Fibroblast of peridontal ligament (primary cell): ENCODE results near the gene KCNJ9.
A peak's percentile ranks its signal among the peaks of the same experiment; 100 is the strongest.

Experiments used
- DNase-seq: peaks from one replicate; pipeline ENCODE4 v3.0.0-alpha.2; 2010; ENCODE audit errors: extremely low read depth

Gene KCNJ9

GRCh38 chr1:160087118-160087662 is 5.9 kb downstream of the KCNJ9 start:
- DNase-seq: no peak

GRCh38 chr1:160089883-160090282 is 8.5 kb downstream of the KCNJ9 start:
- no peak for DNase-seq

GRCh38 chr1:160090760-160091159 is 9.4 kb downstream of the KCNJ9 start:
- DNase-seq: no peak

- no peak for DNase-seq
These were observed 10.4 kb downstream of the KCNJ9 start for GRCh38 chr1:160091666-160092223.

- no peak for DNase-seq
These were observed 11.2 kb downstream of the KCNJ9 start for GRCh38 chr1:160092366-160093068.

GRCh38 chr1:160093069-160093395 is 11.7 kb downstream of the KCNJ9 start:
- no peak for DNase-seq

- DNase-seq: no peak
These were observed 12.4 kb downstream of the KCNJ9 start for GRCh38 chr1:160093624-160094290.

- no peak for DNase-seq
These were observed 12.9 kb downstream of the KCNJ9 start for GRCh38 chr1:160094291-160094625.

- no peak for DNase-seq
These were observed 13.5 kb downstream of the KCNJ9 start for GRCh38 chr1:160094806-160095205.

- DNase-seq: no peak
These were observed 14.2 kb downstream of the KCNJ9 start for GRCh38 chr1:160095382-160096105.

GRCh38 chr1:160096274-160097116 is 15.2 kb downstream of the KCNJ9 start:
- DNase-seq: peak; percentile 29

GRCh38 chr1:160097151-160097910 is 16.0 kb downstream of the KCNJ9 start:
- no peak for DNase-seq

GRCh38 chr1:160097911-160098851 is 16.8 kb downstream of the KCNJ9 start, which contains the start of gene IGSF8:
TSS of gene IGSF8 (minus strand) at chr1:160098619. CDS start at chr1:160098472, 147 bp downstream.
- DNase-seq: peak; percentile 62

- DNase-seq: peak; percentile 87
These were observed 17.7 kb downstream of the KCNJ9 start for GRCh38 chr1:160098852-160099561.

GRCh38 chr1:160099716-160100375 is 18.5 kb downstream of the KCNJ9 start:
- no peak for DNase-seq

- peak; percentile 77 for DNase-seq
These were observed 19.8 kb downstream of the KCNJ9 start for GRCh38 chr1:160101037-160101716.

- DNase-seq: peak; percentile 36
These were observed 20.6 kb downstream of the KCNJ9 start for GRCh38 chr1:160101717-160102522.
